Measurements from ENCODE around the gene STAM.
"Not testable (repeated sequence)": the region's sequence is repeated elsewhere in the genome, so short reads cannot be mapped to it uniquely, and the experiment has no call there.

DNA sequence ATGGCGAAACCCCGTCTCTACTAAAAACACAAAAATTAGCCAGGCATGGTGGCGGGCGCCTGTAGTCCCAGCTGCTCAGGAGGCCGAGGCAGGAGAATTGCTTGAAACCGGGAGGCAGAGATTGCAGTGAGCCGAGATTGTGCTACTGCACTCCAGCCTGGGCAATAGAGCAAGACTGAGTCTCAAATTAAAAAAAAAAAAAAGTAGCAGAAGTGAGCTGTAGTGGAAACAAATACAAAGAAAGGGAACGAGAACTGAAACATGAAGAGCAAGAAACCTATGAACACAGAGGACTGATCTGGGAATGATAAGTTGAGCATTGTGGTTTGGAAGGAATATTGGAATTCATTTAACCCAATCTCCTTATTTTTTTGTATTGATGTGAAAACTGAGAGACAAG, 11.4 kb upstream of the STAM start:
- TF ChIP-seq POLR2AphosphoS5 (IDR thresholded peaks at IDR 0.05; ENCODE audit: insufficient read depth, low read depth, low read length); POLR2A (IDR thresholded peaks at IDR 0.05; ENCODE audit: low read depth, low read length); EZH2 (IDR thresholded peaks at IDR 0.05; ENCODE audit: borderline replicate concordance, low read depth, low read length, severe bottlenecking); FOS (IDR thresholded peaks at IDR 0.05; ENCODE audit: borderline replicate concordance, insufficient read depth, low read length); MYC (IDR thresholded peaks at IDR 0.05; ENCODE audit: low read depth, low read length); JUN (IDR thresholded peaks at IDR 0.05; ENCODE audit: borderline replicate concordance, insufficient read depth, insufficient read length, low read depth): not testable (repeated sequence)
- TF ChIP-seq, protein P1, sequence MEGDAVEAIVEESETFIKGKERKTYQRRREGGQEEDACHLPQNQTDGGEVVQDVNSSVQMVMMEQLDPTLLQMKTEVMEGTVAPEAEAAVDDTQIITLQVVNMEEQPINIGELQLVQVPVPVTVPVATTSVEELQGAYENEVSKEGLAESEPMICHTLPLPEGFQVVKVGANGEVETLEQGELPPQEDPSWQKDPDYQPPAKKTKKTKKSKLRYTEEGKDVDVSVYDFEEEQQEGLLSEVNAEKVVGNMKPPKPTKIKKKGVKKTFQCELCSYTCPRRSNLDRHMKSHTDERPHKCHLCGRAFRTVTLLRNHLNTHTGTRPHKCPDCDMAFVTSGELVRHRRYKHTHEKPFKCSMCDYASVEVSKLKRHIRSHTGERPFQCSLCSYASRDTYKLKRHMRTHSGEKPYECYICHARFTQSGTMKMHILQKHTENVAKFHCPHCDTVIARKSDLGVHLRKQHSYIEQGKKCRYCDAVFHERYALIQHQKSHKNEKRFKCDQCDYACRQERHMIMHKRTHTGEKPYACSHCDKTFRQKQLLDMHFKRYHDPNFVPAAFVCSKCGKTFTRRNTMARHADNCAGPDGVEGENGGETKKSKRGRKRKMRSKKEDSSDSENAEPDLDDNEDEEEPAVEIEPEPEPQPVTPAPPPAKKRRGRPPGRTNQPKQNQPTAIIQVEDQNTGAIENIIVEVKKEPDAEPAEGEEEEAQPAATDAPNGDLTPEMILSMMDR (IDR thresholded peaks at IDR 0.05; ENCODE audit: extremely low read depth in 1 of 2, insufficient read depth in 1 of 2, low read depth in 1 of 2, low read length in 2 of 2) = not testable (repeated sequence)
- TF ChIP-seq, protein P2, sequence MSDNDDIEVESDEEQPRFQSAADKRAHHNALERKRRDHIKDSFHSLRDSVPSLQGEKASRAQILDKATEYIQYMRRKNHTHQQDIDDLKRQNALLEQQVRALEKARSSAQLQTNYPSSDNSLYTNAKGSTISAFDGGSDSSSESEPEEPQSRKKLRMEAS (IDR thresholded peaks at IDR 0.05; ENCODE audit: insufficient read depth, insufficient read length) = not testable (repeated sequence)
